Renal cortical epithelial cell (primary cell): ENCODE measurements around the gene DEFB132. TPM values are rescaled to one million over a fixed set of nuclear protein-coding genes. Genes with fewer than 3 reads are reported as not detected.

Experiments used
- DNase-seq: peaks from one replicate; pipeline ENCODE4 v3.0.0-alpha.2; 2011; ENCODE audit warnings: low read depth
- total RNA-seq: library from RNA; depleted of rRNA; stranded (reverse); fragments of >200 nt; gene quantifications from 2 replicates; pipeline ENCODE4 v1.2.3, GENCODE V29; 2014

The DEFB132 gene
- total RNA-seq, 1 donor from 2014 or later = not detected

GRCh38 chr20:297098-297924, 39.8 kb downstream of the DEFB132 start, which contains the start of gene ZCCHC3:
Gene ZCCHC3, plus strand, starts transcription at chr20:297570. Its CDS starts 17 bp downstream, at chr20:297587.
- peak; percentile 78 for DNase-seq

- peak; percentile 47 for DNase-seq
Measured at GRCh38 chr20:297925-298775, 40.6 kb downstream of the DEFB132 start.

GRCh38 chr20:298776-299391, 41.4 kb downstream of the DEFB132 start:
- no peak for DNase-seq

- DNase-seq = peak; percentile 16
Measured at GRCh38 chr20:300345-300990, 42.9 kb downstream of the DEFB132 start.

GRCh38 chr20:301886-302848, 44.6 kb downstream of the DEFB132 start:
- DNase-seq = no peak

GRCh38 chr20:305745-306144, 48.2 kb downstream of the DEFB132 start:
- no peak for DNase-seq

- no peak for DNase-seq
Measured at GRCh38 chr20:308427-309038, 51.0 kb downstream of the DEFB132 start.

- peak; percentile 44 for DNase-seq
Measured at GRCh38 chr20:309306-309840, 51.8 kb downstream of the DEFB132 start.

- peak; percentile 95 for DNase-seq
Measured at GRCh38 chr20:309841-310644, 52.5 kb downstream of the DEFB132 start.

- no peak for DNase-seq
Measured at GRCh38 chr20:310645-311044, 53.1 kb downstream of the DEFB132 start.

Other genes with a start within 250 kb of the DEFB132 start
- not detected in 2 replicates for gene DEFB125, start 170.1 kb upstream of the DEFB132 start, total RNA-seq
- not detected in 2 replicates for gene DEFB126, start 115.1 kb upstream of the DEFB132 start, total RNA-seq
- not detected in 2 replicates for gene DEFB127, start 100.3 kb upstream of the DEFB132 start, total RNA-seq
- not detected in 2 replicates for gene DEFB128, start 68.0 kb upstream of the DEFB132 start, total RNA-seq
- gene DEFB129, start 30.5 kb upstream of the DEFB132 start, total RNA-seq = not detected in 2 replicates
- 1.9 and 8.5 TPM in 2 replicates for gene C20orf96, start 33.0 kb downstream of the DEFB132 start, total RNA-seq
- gene ZCCHC3, start 39.8 kb downstream of the DEFB132 start, total RNA-seq = 6.6 and 14.4 TPM in 2 replicates
- 2.6 and 12.7 TPM in 2 replicates for gene SOX12, start 67.8 kb downstream of the DEFB132 start, total RNA-seq
- gene NRSN2, start 89.4 kb downstream of the DEFB132 start, total RNA-seq = 23.8 and 77.9 TPM in 2 replicates
- gene TRIB3, start 123.0 kb downstream of the DEFB132 start, total RNA-seq = 22.0 and 114 TPM in 2 replicates
- 114 and 166 TPM in 2 replicates for gene RBCK1, start 150.6 kb downstream of the DEFB132 start, total RNA-seq
- 34.2 and 36.9 TPM in 2 replicates for gene TBC1D20, start 204.8 kb downstream of the DEFB132 start, total RNA-seq